SH-SY5Y (cell line): ENCODE measurements around the gene CLDN24.

Source experiments
- GATA2 ChIP-seq: IDR thresholded peaks from 2 replicates; pipeline ENCODE4 v1.6.1; 2011; ENCODE audit warnings: mild to moderate bottlenecking, low read depth, low read length
- GATA3 ChIP-seq: IDR thresholded peaks from 2 replicates; pipeline ENCODE4 v1.6.1; 2011; ENCODE audit warnings: low read depth, mild to moderate bottlenecking, low read length, moderate library complexity

- no peak for TF ChIP-seq GATA2
- TF ChIP-seq GATA3 = no peak
Observed at GRCh38 chr4:183337833-183338232, 15.6 kb upstream of the CLDN24 start.
